ENCODE measurements around the gene TPK1.

- TF ChIP-seq CTCF (IDR thresholded peaks at IDR 0.05) = no peak
- no peak for TF ChIP-seq POLR2AphosphoS5 (IDR thresholded peaks at IDR 0.05; ENCODE audit: low read depth, low read length)
- no peak for TF ChIP-seq REST (IDR thresholded peaks at IDR 0.05; ENCODE audit: insufficient read depth in 1 of 2, low read depth in 2 of 2, low read length in 1 of 2)
Observed at GRCh38 chr7:144759653-144760052, 76.2 kb downstream of the TPK1 start.

All from Panc1 (cell line).